ENCODE results near the gene ATP8B4. TPM values are rescaled to one million over a fixed set of nuclear protein-coding genes. Genes with fewer than 3 reads are reported as not detected.
A peak's percentile ranks its signal among the peaks of the same experiment; 100 is the strongest.

ATP8B4 gene
- polyA plus RNA-seq, 3 donors, result 6.1 to 9.6 (median 6.8) TPM

DNA sequence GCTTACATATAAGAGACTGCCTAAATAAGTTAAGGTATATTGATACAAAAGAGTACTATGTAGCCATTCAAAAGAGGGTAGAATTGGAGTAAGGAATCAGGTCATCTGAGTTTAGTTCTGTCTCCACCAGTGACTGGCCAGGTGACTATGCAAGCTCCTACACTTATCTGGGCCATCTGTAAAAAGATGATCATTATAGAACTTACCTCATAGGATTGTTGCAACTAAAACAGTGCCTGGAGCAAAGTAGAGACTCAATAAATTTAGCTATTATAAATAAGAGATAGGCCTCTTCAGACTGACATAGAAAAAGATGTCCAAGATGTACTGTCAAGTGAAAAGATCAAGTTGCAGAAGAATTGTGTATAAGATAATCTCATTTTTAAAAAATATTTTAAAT lies 1.7 kb upstream of the ATP8B4 start:
- no peak overlapping the region for H3K27ac ChIP-seq (ENCODE audit: low read depth in 1 of 2, low read length in 2 of 2)
- Mint-ChIP-seq H3K4me3 (no peak overlapping the region), H3K9me3 (peaks cover 5 to 9% (median 8%) of the 10 kb centered on the region in 7 donors), H3K4me1 (peaks cover 43% of the 10 kb centered on the region), H3K27me3 (ENCODE audit: low read depth in 3 of 3) (peaks cover 0 to 2% (median 0%) of the 10 kb centered on the region in 3 donors), H3K36me3 (peaks cover 5 to 7% of the 10 kb centered on the region in 2 donors), H3K27ac (no peak overlapping the region)
- peaks cover 25 to 29% of the 10 kb centered on the region in 2 donors for H3K4me1 ChIP-seq (ENCODE audit: control insufficient read depth in 1 of 2, insufficient read depth in 2 of 2, low read length in 2 of 2)
- no peak overlapping the region for H2AFZ ChIP-seq (ENCODE audit: insufficient read depth, low read depth, low read length, poor library complexity, severe bottlenecking)
- H3K36me3 ChIP-seq (replicated peaks in 1 of 2; ENCODE audit: control insufficient read depth in 1 of 2, insufficient read depth in 2 of 2, low read length in 2 of 2), result no peaks in the 10 kb centered on the region
- H3K4me2 ChIP-seq (replicated peaks; ENCODE audit: extremely low read depth, low read length, poor library complexity, severe bottlenecking), result no peak overlapping the region
- peaks cover 44% of the 10 kb centered on the region for H3K79me2 ChIP-seq (ENCODE audit: insufficient read depth, low read length)
- H3K9me3 ChIP-seq (replicated peaks in 1 of 2; ENCODE audit: control insufficient read depth in 1 of 2, insufficient read depth in 1 of 2, low read length in 2 of 2), result no peaks in the 10 kb centered on the region
- no peak for DNase-seq
- no peaks in the 10 kb centered on the region for H3K27me3 ChIP-seq (ENCODE audit: control insufficient read depth in 2 of 2, insufficient read depth in 2 of 2, low read length in 2 of 2)
- no peaks in the 10 kb centered on the region for H4K20me1 ChIP-seq (ENCODE audit: insufficient read depth, low read length)
- TF ChIP-seq, protein P1, sequence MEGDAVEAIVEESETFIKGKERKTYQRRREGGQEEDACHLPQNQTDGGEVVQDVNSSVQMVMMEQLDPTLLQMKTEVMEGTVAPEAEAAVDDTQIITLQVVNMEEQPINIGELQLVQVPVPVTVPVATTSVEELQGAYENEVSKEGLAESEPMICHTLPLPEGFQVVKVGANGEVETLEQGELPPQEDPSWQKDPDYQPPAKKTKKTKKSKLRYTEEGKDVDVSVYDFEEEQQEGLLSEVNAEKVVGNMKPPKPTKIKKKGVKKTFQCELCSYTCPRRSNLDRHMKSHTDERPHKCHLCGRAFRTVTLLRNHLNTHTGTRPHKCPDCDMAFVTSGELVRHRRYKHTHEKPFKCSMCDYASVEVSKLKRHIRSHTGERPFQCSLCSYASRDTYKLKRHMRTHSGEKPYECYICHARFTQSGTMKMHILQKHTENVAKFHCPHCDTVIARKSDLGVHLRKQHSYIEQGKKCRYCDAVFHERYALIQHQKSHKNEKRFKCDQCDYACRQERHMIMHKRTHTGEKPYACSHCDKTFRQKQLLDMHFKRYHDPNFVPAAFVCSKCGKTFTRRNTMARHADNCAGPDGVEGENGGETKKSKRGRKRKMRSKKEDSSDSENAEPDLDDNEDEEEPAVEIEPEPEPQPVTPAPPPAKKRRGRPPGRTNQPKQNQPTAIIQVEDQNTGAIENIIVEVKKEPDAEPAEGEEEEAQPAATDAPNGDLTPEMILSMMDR (IDR thresholded peaks at IDR 0.05), result no peak
- no peak overlapping the region for H3K9ac ChIP-seq (ENCODE audit: insufficient read depth, low read length, poor library complexity, severe bottlenecking)
- no peak overlapping the region for H3K4me3 ChIP-seq (replicated peaks in 1 of 3; ENCODE audit: low read depth in 2 of 3, low read length in 3 of 3)
- intact Hi-C loops (cut with micrococcal nuclease), result no loop called here

DNA sequence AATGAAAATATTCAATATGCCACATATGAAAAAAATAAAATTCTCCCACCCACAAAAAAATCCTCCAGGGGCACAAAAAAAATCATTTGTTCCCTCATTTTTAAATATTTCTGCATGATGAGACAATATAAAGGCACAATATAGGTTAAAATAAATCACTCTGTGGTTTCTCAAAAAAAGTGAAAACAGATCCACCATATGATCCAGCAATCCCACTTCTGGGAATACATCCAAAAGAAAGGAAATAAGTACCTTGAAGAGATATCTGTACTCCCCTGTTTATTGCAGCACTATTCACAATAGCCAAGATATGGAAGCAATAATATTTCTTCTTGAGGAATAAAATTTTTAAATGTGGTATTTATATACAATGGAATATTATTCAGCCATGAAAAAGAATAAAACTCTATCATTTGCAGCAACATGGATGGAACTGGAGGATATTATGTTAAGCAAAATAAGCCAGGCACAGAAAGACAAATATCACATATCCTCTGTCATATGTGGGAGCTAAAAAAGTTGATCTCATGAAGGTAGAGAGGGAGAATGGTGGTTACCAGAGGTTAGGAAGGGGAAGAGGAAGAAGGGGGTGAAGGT lies 1.5 kb downstream of the ATP8B4 start:
- intact Hi-C loops (cut with micrococcal nuclease), result loop anchor here (2.0 to 10.0 kb wide), 3 partner anchors 19 to 237 kb away; partner anchors contain the start of gene GABPB1 (in 1 of the 2)
- no peaks in the 10 kb centered on the region for H3K36me3 Mint-ChIP-seq
- peaks cover 56 to 61% of the 10 kb centered on the region in 2 donors for H3K4me1 ChIP-seq (ENCODE audit: control insufficient read depth in 1 of 2, insufficient read depth in 2 of 2, low read length in 2 of 2)

More for the DNA sequence above, 1.5 kb downstream of the ATP8B4 start:
- H3K4me3 ChIP-seq (replicated peaks in 1 of 3; ENCODE audit: low read depth in 2 of 3, low read length in 3 of 3), result no peak overlapping the region
- TF ChIP-seq, protein P1 (IDR thresholded peaks at IDR 0.05), result no peak
- H3K27me3 ChIP-seq (ENCODE audit: control insufficient read depth in 2 of 2, insufficient read depth in 2 of 2, low read length in 2 of 2), result no peaks in the 10 kb centered on the region
- peaks cover 0 to 3% (median 0%) of the 10 kb centered on the region in 3 donors for H3K27me3 Mint-ChIP-seq (ENCODE audit: low read depth in 3 of 3)
- peaks cover 66% of the 10 kb centered on the region for H3K4me1 Mint-ChIP-seq
- H3K9ac ChIP-seq (ENCODE audit: insufficient read depth, low read length, poor library complexity, severe bottlenecking), result no peak overlapping the region
- DNase-seq, result no peak
- H3K9me3 Mint-ChIP-seq, result peaks cover 0 to 2% (median 0%) of the 10 kb centered on the region in 7 donors
- no peak overlapping the region for H3K4me3 Mint-ChIP-seq
- H3K27ac Mint-ChIP-seq, result peak overlapping the region in 6 of 7 donors; percentile 44 to 87 (median 82)
- H3K36me3 ChIP-seq (replicated peaks in 1 of 2; ENCODE audit: control insufficient read depth in 1 of 2, insufficient read depth in 2 of 2, low read length in 2 of 2), result no peaks in the 10 kb centered on the region
- H3K9me3 ChIP-seq (replicated peaks in 1 of 2; ENCODE audit: control insufficient read depth in 1 of 2, insufficient read depth in 1 of 2, low read length in 2 of 2), result no peaks in the 10 kb centered on the region
- peak overlapping the region in 1 of 2 donors; percentile 23 for H3K27ac ChIP-seq (ENCODE audit: low read depth in 1 of 2, low read length in 2 of 2)
- H2AFZ ChIP-seq (ENCODE audit: insufficient read depth, low read depth, low read length, poor library complexity, severe bottlenecking), result no peak overlapping the region
- no peak overlapping the region for H3K4me2 ChIP-seq (replicated peaks; ENCODE audit: extremely low read depth, low read length, poor library complexity, severe bottlenecking)
- H3K79me2 ChIP-seq (ENCODE audit: insufficient read depth, low read length), result peaks cover 67% of the 10 kb centered on the region
- H4K20me1 ChIP-seq (ENCODE audit: insufficient read depth, low read length), result no peaks in the 10 kb centered on the region

Data from CD14-positive monocyte (primary cell).